Measurements from ENCODE around the gene TMEM161A.

TMEM161A gene

GRCh38 chr19:19096641-19097627 is 41.3 kb downstream of the TMEM161A start:
- DNase-seq (ENCODE audit: low spot score), result no peak

- DNase-seq (ENCODE audit: low spot score), result no peak
Observed at GRCh38 chr19:19095691-19096090, 42.6 kb downstream of the TMEM161A start.

GRCh38 chr19:19094513-19094912 is 43.8 kb downstream of the TMEM161A start:
- DNase-seq (ENCODE audit: low spot score), result no peak

- no peak for DNase-seq (ENCODE audit: low spot score)
Observed at GRCh38 chr19:19087676-19088075, 50.6 kb downstream of the TMEM161A start.

GRCh38 chr19:19083413-19084178 is 54.7 kb downstream of the TMEM161A start:
- no peak for DNase-seq (ENCODE audit: low spot score)

GRCh38 chr19:19081642-19082151 is 56.6 kb downstream of the TMEM161A start:
- no peak for DNase-seq (ENCODE audit: low spot score)

- DNase-seq (ENCODE audit: low spot score), result no peak
Observed at GRCh38 chr19:19079571-19079970, 58.7 kb downstream of the TMEM161A start.

- DNase-seq (ENCODE audit: low spot score), result no peak
Observed at GRCh38 chr19:19078801-19079200, 59.5 kb downstream of the TMEM161A start.

- DNase-seq (ENCODE audit: low spot score), result no peak
Observed at GRCh38 chr19:19077103-19077502, 61.2 kb downstream of the TMEM161A start.

GRCh38 chr19:19076476-19076875 is 61.8 kb downstream of the TMEM161A start:
- no peak for DNase-seq (ENCODE audit: low spot score)

GRCh38 chr19:19075126-19075525 is 63.2 kb downstream of the TMEM161A start:
- no peak for DNase-seq (ENCODE audit: low spot score)

- no peak for DNase-seq (ENCODE audit: low spot score)
Observed at GRCh38 chr19:19074196-19074882, 63.9 kb downstream of the TMEM161A start.

GRCh38 chr19:19071897-19072296 is 66.4 kb downstream of the TMEM161A start:
- DNase-seq (ENCODE audit: low spot score), result no peak

Measured in COLO829 (cell line).